ENCODE results near the gene SLC1A2. TPM values are rescaled to one million over a fixed set of nuclear protein-coding genes. Genes with fewer than 3 reads are reported as not detected.

SLC1A2 gene
- total RNA-seq, 4 donors from 2014 or later = 1.0 to 11.5 (median 5.0) TPM

DNA sequence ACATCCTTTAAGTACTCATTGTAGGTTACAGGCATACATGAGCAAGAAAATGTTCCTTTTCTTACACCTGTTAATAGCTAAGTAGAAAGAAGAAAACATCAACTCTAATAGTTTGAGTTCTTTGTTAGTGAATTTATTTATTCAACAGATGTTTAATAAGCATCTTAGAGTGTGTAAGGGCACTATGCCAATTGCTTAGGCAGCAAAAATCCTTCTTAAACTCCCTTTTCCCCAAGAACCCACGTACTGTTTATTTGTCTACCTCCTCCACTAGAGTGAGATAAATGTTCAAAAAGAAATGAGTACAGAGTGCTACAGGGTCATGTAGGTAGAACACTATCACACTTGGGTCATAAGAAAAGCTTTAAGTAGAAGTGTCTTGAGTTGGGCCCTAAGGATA lies 149.0 kb downstream of the SLC1A2 start:
- H3K36me3 ChIP-seq = no peaks in the 10 kb centered on the region
- H3K4me3 ChIP-seq = no peak overlapping the region
- H3K9me3 ChIP-seq = no peaks in the 10 kb centered on the region
- DNase-seq = no peak
- TF ChIP-seq POLR2A (IDR thresholded peaks at IDR 0.05) (no peak), CTCF (IDR thresholded peaks at IDR 0.05) (no peak)
- H3K4me1 ChIP-seq = no peaks in the 10 kb centered on the region
- H3K27me3 ChIP-seq = no peaks in the 10 kb centered on the region
- intact Hi-C loops (cut with DNase I; ENCODE audit: low total_unique reads) = no loop called here
- no peak overlapping the region for H3K27ac ChIP-seq

DNA sequence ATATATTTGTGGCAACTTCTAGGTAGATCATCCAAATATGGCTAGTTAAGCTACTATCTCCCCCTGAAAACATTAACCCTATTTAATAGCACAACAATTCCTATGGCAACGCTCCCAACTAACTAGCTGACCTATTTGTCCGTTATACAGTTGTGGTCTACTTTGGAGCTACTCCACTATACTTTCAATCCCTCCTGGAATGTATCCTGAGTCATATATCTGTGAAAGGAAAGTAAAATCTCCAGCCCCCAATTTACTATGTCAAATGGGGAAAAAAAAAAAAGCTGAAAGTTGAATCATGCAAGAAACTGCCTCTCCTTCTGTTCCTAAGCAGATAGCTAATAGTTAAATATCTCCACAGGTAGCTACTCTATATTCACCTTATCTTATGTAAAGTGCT lies 151.9 kb downstream of the SLC1A2 start:
- intact Hi-C loops (cut with DNase I; ENCODE audit: low total_unique reads) = no loop called here

GRCh38 chr11:35265755-35266454 lies 153.5 kb downstream of the SLC1A2 start:
- no peaks in the 10 kb centered on the region for H3K9me3 ChIP-seq
- H3K4me1 ChIP-seq = no peaks in the 10 kb centered on the region
- no peaks in the 10 kb centered on the region for H3K36me3 ChIP-seq
- intact Hi-C loops (cut with DNase I; ENCODE audit: low total_unique reads) = no loop called here
- no peak for DNase-seq
- peak overlapping the region; percentile 21 to 28 for H3K27ac ChIP-seq
- no peak overlapping the region for H3K4me3 ChIP-seq
- TF ChIP-seq POLR2A (IDR thresholded peaks at IDR 0.05) (no peak), CTCF (IDR thresholded peaks at IDR 0.05) (no peak)
- H3K27me3 ChIP-seq = no peaks in the 10 kb centered on the region

More for the DNA sequence above, 151.9 kb downstream of the SLC1A2 start:
- Histone ChIP-seq H3K4me1 (no peaks in the 10 kb centered on the region), H3K9me3 (no peaks in the 10 kb centered on the region), H3K4me3 (no peak overlapping the region), H3K27me3 (no peaks in the 10 kb centered on the region), H3K27ac (peak overlapping the region in 1 of 2 donors; percentile 28), H3K36me3 (no peaks in the 10 kb centered on the region)
- no peak for TF ChIP-seq POLR2A (IDR thresholded peaks at IDR 0.05)
- no peak for TF ChIP-seq CTCF (IDR thresholded peaks at IDR 0.05)
- no peak for DNase-seq

GRCh38 chr11:35262735-35263134 lies 156.6 kb downstream of the SLC1A2 start:
- no peak for TF ChIP-seq POLR2A (IDR thresholded peaks at IDR 0.05)
- no peak for TF ChIP-seq CTCF (IDR thresholded peaks at IDR 0.05)
- DNase-seq = no peak
- no peaks in the 10 kb centered on the region for H3K36me3 ChIP-seq
- H3K4me3 ChIP-seq = no peak overlapping the region
- no peaks in the 10 kb centered on the region for H3K27me3 ChIP-seq
- H3K9me3 ChIP-seq = no peaks in the 10 kb centered on the region
- intact Hi-C loops (cut with DNase I; ENCODE audit: low total_unique reads) = no loop called here
- H3K27ac ChIP-seq = no peak overlapping the region
- no peaks in the 10 kb centered on the region for H3K4me1 ChIP-seq

GRCh38 chr11:35262056-35262455 lies 157.3 kb downstream of the SLC1A2 start:
- Histone ChIP-seq H3K36me3 (no peaks in the 10 kb centered on the region), H3K9me3 (no peaks in the 10 kb centered on the region), H3K27me3 (no peaks in the 10 kb centered on the region), H3K4me3 (no peak overlapping the region), H3K4me1 (no peaks in the 10 kb centered on the region), H3K27ac (no peak overlapping the region)
- TF ChIP-seq POLR2A (IDR thresholded peaks at IDR 0.05) (no peak), CTCF (IDR thresholded peaks at IDR 0.05) (no peak)
- no peak for DNase-seq
- intact Hi-C loops (cut with DNase I; ENCODE audit: low total_unique reads) = no loop called here

Data from uterus (tissue), 4 donors.